Ascending aorta (tissue), 2 donors: Measurements from ENCODE around the gene SF1. TPM values are rescaled to one million over a fixed set of nuclear protein-coding genes. Genes with fewer than 3 reads are reported as not detected.

ENCODE experiments used
- DNase-seq, 2 donors: peaks; one replicate each; pipeline ENCODE4 v3.0.0-alpha.2; 2019; ENCODE audit warnings: low spot score in 2 of 2
- H3K27ac ChIP-seq, 2 donors: fragments of 200-600 bp; sonication (generic); one replicate each; pipeline ENCODE4 v1.5.1; 2016 to 2017; ENCODE audit warnings: mild to moderate bottlenecking in 1 of 2
- H3K27me3 ChIP-seq: fragments of 200-600 bp; sonication (generic); one replicate; pipeline ENCODE4 v1.5.1; 2017
- H3K36me3 ChIP-seq, 2 donors: fragments of 200-600 bp; sonication (generic); one replicate each; pipeline ENCODE4 v1.5.1; 2016
- H3K4me1 ChIP-seq, 2 donors: fragments of 200-600 bp; sonication (generic); one replicate each; pipeline ENCODE4 v1.5.1; 2016 to 2017; ENCODE audit warnings: mild to moderate bottlenecking in 1 of 2
- H3K4me3 ChIP-seq, 2 donors: fragments of 200-600 bp; sonication (generic); one replicate each; pipeline ENCODE4 v1.5.1; 2016 to 2017; ENCODE audit warnings: mild to moderate bottlenecking in 1 of 2
- H3K9me3 ChIP-seq, 2 donors: fragments of 200-600 bp; sonication (generic); one replicate each; pipeline ENCODE4 v1.5.1; 2016
- intact Hi-C: fragments of 100-400 bp; cut with DNase I; formaldehyde crosslinking; loops from one replicate; pipeline ENCODE4 v1.15.1; 2023
- total RNA-seq: library from RNA; depleted of rRNA; stranded (reverse); fragments of >200 nt; gene quantifications from one replicate; pipeline ENCODE4 v1.1.0, GENCODE V29; 2016
- TF ChIP-seq, protein P1 (sequence below), 3 experiments: fragments of 200-600 bp in 2 of 3; fragments of 450-650 bp in 1 of 3; sonication (generic) in 2 of 3; IDR thresholded peaks; one replicate each; pipeline ENCODE4 v1.5.1; 2016 to 2019; ENCODE audit warnings: antibody characterized with exemption in 3 of 3, mild to moderate bottlenecking in 1 of 3, moderate library complexity in 1 of 3

The SF1 gene
- total RNA-seq, 1 donor from 2014 or later = 332 TPM

DNA sequence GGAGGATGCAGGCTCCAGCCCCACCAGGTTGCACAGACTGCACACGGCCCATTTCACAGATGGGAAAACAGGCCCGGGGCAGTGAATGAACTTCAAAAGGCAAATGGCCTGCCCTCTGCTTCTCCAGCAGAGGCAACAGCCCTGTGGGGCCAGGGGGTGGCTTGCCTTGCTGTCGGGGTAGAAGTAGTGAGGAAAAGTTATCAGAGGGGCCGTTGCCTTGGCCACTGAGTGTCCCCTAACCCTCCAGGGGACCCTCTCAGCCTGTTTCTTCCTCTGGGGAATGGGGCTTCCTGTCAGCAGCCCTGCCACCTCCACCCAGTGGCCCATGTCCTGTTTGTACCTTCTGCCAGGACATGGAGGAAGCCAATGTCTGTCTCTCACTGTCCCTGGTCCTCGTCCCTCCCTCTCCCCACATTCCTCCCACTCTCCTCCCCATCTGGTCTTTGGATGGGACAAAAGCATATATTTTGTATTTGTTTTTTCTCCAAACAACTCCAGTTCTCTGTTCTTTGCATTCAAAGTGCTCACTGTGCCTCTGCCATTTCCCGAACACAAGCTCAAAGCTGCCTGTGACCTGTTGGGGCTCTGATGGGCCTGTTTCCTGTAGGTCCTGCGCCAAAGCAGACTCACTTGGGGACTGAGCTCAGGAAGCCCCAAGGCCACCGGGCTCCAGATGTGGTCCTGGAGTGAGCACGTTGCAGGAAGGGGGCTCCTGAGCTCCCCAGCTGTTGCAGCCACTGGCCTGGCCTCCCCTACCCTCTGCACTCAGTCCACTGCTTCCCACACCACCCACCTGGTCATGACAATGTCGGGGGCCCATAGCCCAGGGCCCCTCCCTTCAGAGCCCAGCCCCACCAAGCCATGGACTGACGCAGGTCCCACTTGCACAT is 15.2 kb upstream of the SF1 start:
- TF ChIP-seq, protein P1, sequence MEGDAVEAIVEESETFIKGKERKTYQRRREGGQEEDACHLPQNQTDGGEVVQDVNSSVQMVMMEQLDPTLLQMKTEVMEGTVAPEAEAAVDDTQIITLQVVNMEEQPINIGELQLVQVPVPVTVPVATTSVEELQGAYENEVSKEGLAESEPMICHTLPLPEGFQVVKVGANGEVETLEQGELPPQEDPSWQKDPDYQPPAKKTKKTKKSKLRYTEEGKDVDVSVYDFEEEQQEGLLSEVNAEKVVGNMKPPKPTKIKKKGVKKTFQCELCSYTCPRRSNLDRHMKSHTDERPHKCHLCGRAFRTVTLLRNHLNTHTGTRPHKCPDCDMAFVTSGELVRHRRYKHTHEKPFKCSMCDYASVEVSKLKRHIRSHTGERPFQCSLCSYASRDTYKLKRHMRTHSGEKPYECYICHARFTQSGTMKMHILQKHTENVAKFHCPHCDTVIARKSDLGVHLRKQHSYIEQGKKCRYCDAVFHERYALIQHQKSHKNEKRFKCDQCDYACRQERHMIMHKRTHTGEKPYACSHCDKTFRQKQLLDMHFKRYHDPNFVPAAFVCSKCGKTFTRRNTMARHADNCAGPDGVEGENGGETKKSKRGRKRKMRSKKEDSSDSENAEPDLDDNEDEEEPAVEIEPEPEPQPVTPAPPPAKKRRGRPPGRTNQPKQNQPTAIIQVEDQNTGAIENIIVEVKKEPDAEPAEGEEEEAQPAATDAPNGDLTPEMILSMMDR (IDR thresholded peaks at IDR 0.05) = no peak
- no peak for DNase-seq
- H3K9me3 ChIP-seq = no peaks in the 10 kb centered on the region
- H3K27me3 ChIP-seq = no peaks in the 10 kb centered on the region
- no peaks in the 10 kb centered on the region for H3K4me1 ChIP-seq
- no peak overlapping the region for H3K4me3 ChIP-seq
- intact Hi-C loops = no loop called here
- no peak overlapping the region for H3K27ac ChIP-seq
- H3K36me3 ChIP-seq = peaks cover 27 to 43% of the 10 kb centered on the region in 2 donors

DNA sequence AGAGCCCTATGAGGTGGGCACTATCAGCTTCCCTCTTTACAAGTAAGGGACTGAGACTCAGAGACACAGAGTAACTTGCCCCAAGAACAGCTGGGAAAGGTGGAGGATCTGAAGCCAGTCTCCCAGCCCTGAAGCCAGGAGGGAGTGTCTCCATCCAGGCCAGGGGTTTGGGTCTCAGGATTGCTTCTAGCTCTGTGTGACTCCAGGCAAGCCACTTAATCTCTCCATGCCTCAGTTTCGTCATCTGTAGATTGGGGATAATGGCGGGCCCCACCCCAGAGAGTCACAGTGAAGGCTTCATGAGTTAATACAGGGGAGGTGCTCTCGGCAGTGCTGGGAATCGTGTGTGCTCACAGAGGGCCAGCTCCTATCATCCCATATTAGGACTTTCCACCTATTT is 14.1 kb upstream of the SF1 start:
- intact Hi-C loops = no loop called here
- no peaks in the 10 kb centered on the region for H3K4me1 ChIP-seq

DNA sequence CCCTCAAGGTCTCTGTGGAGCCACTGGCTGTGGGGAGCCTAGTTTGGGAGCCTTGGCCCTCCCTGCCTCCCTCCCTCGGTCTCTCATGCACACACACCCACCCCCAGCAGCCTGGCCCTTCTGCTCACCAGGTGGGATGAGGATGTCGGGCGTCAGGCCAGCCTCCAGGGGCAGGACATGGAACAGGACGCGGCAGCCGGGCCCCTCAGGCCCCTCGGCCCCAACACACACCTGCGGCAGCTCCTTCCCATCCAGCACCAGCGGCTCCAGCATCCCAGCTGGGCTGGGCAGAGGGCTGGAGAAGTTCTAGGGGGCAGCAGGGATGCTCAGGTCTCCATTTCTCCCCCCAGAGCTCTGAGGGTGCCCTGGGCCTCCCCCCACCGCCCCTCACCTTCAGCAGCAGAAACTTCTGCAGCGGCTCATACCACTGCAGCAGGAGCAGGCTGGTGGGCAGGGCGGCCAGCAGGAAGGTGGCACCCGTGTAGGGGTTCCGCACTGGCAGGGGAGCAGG is 13.5 kb upstream of the SF1 start:
- H3K27ac ChIP-seq = no peak overlapping the region
- no peak overlapping the region for H3K4me3 ChIP-seq
- H3K27me3 ChIP-seq = no peaks in the 10 kb centered on the region
- no peaks in the 10 kb centered on the region for H3K9me3 ChIP-seq
- peak in 1 of 2 donors; percentile 50 for DNase-seq
- H3K4me1 ChIP-seq = no peaks in the 10 kb centered on the region
- TF ChIP-seq, protein P1 (IDR thresholded peaks at IDR 0.05) = no peak
- H3K36me3 ChIP-seq = peaks cover 24 to 41% of the 10 kb centered on the region in 2 donors
- intact Hi-C loops = no loop called here

More for the DNA sequence above, 14.1 kb upstream of the SF1 start:
- peak in 1 of 2 donors; percentile 53 for DNase-seq
- Histone ChIP-seq H3K27ac (no peak overlapping the region), H3K4me3 (no peak overlapping the region), H3K27me3 (no peaks in the 10 kb centered on the region), H3K9me3 (no peaks in the 10 kb centered on the region), H3K36me3 (peaks cover 27 to 47% of the 10 kb centered on the region in 2 donors)
- TF ChIP-seq, protein P1 (IDR thresholded peaks at IDR 0.05) = no peak

DNA sequence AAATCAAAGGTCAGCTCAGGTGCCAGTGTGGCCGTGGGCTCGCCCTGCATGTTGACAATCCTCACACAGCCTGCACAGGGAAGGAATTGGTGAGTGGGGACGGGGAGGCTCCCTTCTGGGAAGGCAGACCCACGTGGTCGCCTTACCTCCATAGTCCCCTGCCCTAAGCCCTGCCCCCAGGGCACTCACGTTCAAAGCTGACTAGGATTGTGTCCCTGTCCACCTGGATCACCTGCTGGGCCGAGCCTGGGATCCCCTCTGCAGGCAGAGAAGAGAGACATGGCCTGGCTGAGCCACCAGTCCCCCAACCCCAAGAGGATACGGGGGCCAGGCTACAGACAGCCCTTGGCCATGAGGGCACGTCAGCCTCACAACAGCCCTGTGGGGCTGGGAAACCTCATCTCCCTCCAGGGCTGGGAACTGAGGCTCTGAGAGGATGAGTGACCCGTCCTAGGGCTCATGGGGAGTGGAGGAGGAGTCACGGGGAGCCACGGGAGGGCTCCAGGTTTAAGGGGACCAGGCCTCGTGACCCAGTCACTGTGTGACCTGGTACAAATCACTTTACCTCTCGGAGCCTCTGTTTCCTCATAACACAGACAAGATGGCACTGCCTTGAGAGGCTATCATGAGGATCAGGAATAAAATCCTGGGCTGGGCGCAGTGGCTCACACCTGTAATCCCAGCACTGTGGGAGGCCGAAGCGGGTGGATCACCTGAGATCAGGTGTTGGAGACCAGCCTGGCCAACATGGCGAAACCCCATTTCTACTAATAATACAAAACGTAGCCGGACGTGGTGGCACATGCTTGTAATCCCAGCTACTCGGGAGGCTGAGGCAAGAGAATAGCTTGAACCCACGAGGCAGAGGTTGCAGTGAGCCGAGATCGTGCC is 12.1 kb upstream of the SF1 start:
- Histone ChIP-seq H3K27ac (no peak overlapping the region), H3K36me3 (peaks cover 17 to 34% of the 10 kb centered on the region in 2 donors), H3K9me3 (no peaks in the 10 kb centered on the region), H3K27me3 (no peaks in the 10 kb centered on the region), H3K4me1 (no peaks in the 10 kb centered on the region), H3K4me3 (no peak overlapping the region)
- intact Hi-C loops = no loop called here
- DNase-seq = peak in 1 of 2 donors; percentile 51
- TF ChIP-seq, protein P1 (IDR thresholded peaks at IDR 0.05) = no peak

DNA sequence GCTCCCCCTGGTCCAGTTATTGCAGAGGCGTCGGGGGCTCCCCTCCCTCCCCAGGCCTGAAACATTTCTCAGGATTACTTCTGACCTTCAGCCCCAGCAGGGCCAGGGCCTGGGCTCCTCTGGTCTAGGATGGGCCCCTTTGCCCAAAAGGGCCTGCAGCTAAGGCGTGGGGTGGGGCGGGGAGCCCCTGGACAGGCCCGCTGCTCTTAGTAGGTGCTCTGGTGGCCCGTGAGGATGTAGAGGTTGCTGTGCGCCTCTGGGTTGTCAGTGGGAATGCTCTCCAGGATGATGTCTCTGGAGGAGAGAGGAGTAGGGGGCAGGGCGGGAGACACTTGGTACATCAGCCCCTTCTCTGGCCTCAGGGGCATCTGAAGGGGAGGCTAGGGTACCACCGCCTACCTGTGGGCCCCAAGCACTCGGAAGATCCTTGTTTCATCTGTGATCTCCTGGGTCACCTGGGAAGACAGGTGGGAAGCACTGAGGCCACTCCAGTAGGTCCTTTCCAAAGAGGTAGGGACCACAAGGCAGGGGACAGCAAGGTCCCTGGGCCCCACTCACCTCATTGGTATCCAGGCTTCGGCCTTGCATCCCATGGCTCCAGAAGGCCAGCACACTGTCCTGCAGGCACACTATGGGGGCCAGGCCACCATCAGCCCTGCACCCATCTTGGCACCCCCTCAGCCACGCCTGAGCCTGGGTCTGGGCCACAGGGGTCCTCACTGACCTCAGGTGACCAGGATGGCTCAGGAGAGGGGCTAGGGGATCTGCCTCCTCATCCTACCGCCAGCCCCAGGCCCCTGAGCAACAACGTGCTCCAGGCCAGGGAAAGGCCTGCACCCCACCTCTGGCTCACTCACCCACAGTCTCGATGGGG is 11.2 kb upstream of the SF1 start:
- intact Hi-C loops = no loop called here
- Histone ChIP-seq H3K9me3 (no peaks in the 10 kb centered on the region), H3K36me3 (peaks cover 17 to 34% of the 10 kb centered on the region in 2 donors), H3K27ac (no peak overlapping the region), H3K4me1 (no peaks in the 10 kb centered on the region), H3K27me3 (no peaks in the 10 kb centered on the region), H3K4me3 (no peak overlapping the region)
- TF ChIP-seq, protein P1 (IDR thresholded peaks at IDR 0.05) = no peak
- peak in 1 of 2 donors; percentile 55 for DNase-seq
